DOHH2 (cell line): ENCODE data around the gene GOLGA3.

Experiments
- H3F3A ChIP-seq: fragments of 200-600 bp; sonication (generic), shearing (Covaris generic); 2 replicates; pipeline ENCODE4 v1.6.0; 2016; ENCODE audit warnings: antibody characterized with exemption, mild to moderate bottlenecking; ENCODE audit not compliant: control insufficient read depth, insufficient read depth
- H3K27ac ChIP-seq: fragments of 200-600 bp; sonication (generic); 2 replicates; pipeline ENCODE4 v1.5.1; 2014; ENCODE audit warnings: low read depth, mild to moderate bottlenecking, low read length, moderate library complexity
- H3K27me3 ChIP-seq: fragments of 200-600 bp; sonication (generic); 2 replicates; pipeline ENCODE4 v1.6.1; 2014; ENCODE audit warnings: mild to moderate bottlenecking, low read length, mixed read lengths; ENCODE audit not compliant: control insufficient read depth
- H3K36me3 ChIP-seq: fragments of 200-600 bp; sonication (generic); 2 replicates; pipeline ENCODE4 v1.6.1; 2014; ENCODE audit warnings: mild to moderate bottlenecking, low read length, moderate library complexity, mixed read lengths; ENCODE audit not compliant: control insufficient read depth
- H3K4me1 ChIP-seq: fragments of 200-600 bp; sonication (generic); 2 replicates; pipeline ENCODE4 v1.6.1; 2014; ENCODE audit warnings: mild to moderate bottlenecking, low read length, mixed read lengths; ENCODE audit not compliant: control insufficient read depth
- H3K4me2 ChIP-seq: fragments of 200-600 bp; sonication (generic); 2 replicates; pipeline ENCODE4 v1.6.0; 2014; ENCODE audit warnings: mild to moderate bottlenecking, low read length, moderate library complexity
- H3K4me3 ChIP-seq: fragments of 200-600 bp; sonication (generic); 2 replicates; pipeline ENCODE4 v1.5.1; 2014; ENCODE audit warnings: mild to moderate bottlenecking, low read length, mixed read lengths
- H3K79me2 ChIP-seq: fragments of 200-600 bp; sonication (generic); 2 replicates; pipeline ENCODE4 v1.6.1; 2014; ENCODE audit warnings: mild to moderate bottlenecking, low read length, mixed read lengths; ENCODE audit not compliant: control insufficient read depth
- H3K9me2 ChIP-seq: fragments of 200-600 bp; sonication (generic); replicated peaks from 2 replicates; pipeline ENCODE4 v1.6.1; 2014; ENCODE audit warnings: mild to moderate bottlenecking, low read length, mixed read lengths; ENCODE audit not compliant: control insufficient read depth
- H3K9me3 ChIP-seq: fragments of 200-600 bp; sonication (generic); 2 replicates; pipeline ENCODE4 v1.6.1; 2014; ENCODE audit warnings: antibody characterized with exemption, low read length, mixed read lengths; ENCODE audit not compliant: control insufficient read depth, insufficient read depth
- H4K20me1 ChIP-seq: fragments of 200-600 bp; sonication (generic); 2 replicates; pipeline ENCODE4 v1.6.0; 2014; ENCODE audit warnings: low read depth, mild to moderate bottlenecking, antibody characterized with exemption, low read length, moderate library complexity; ENCODE audit not compliant: control insufficient read depth, insufficient read depth
- CTCF ChIP-seq: fragments of 200-600 bp; sonication (generic); IDR thresholded peaks from one replicate; pipeline ENCODE4 v1.5.1; 2014; ENCODE audit warnings: antibody characterized with exemption, mild to moderate bottlenecking, low read depth, low read length; ENCODE audit not compliant: poor library complexity, severe bottlenecking
- EZH2phosphoT487 ChIP-seq: fragments of 200-600 bp; sonication (generic); IDR thresholded peaks from 2 replicates; pipeline ENCODE4 v1.6.1; 2017; ENCODE audit warnings: borderline replicate concordance, mild to moderate bottlenecking, antibody characterized with exemption, low read length, moderate library complexity, mixed read lengths

Gene GOLGA3

GRCh38 chr12:132735496-132735895 is 93.2 kb downstream of the GOLGA3 start:
- no peak overlapping the region for H3K4me2 ChIP-seq
- H3K9me3 ChIP-seq: no peaks in the 10 kb centered on the region
- H3K27me3 ChIP-seq: no peaks in the 10 kb centered on the region
- H3K9me2 ChIP-seq: no peaks in the 10 kb centered on the region
- no peak overlapping the region for H3K4me3 ChIP-seq
- peaks cover 32% of the 10 kb centered on the region for H3K79me2 ChIP-seq
- H3K27ac ChIP-seq: no peak overlapping the region
- no peaks in the 10 kb centered on the region for H3K4me1 ChIP-seq
- 0 out of 2 replicates have a peak, but pooled peaks cover 2% of the 10 kb centered on the region for H3F3A ChIP-seq
- no peaks in the 10 kb centered on the region for H4K20me1 ChIP-seq
- no peak for TF ChIP-seq CTCF
- no peak for TF ChIP-seq EZH2phosphoT487
- H3K36me3 ChIP-seq: peaks cover 92% of the 10 kb centered on the region

GRCh38 chr12:132734206-132734605 is 94.5 kb downstream of the GOLGA3 start:
- Histone ChIP-seq H3K27me3 (no peaks in the 10 kb centered on the region), H3K79me2 (peaks cover 33% of the 10 kb centered on the region), H3K4me1 (no peaks in the 10 kb centered on the region), H3K9me3 (no peaks in the 10 kb centered on the region), H3K4me3 (no peak overlapping the region), H4K20me1 (no peaks in the 10 kb centered on the region; the same call in 1 of the 2 replicates), H3K36me3 (peaks cover 89% of the 10 kb centered on the region), H3K4me2 (no peak overlapping the region), H3K9me2 (no peaks in the 10 kb centered on the region), H3K27ac (no peak overlapping the region), H3F3A (0 out of 2 replicates have a peak, but pooled peaks cover 2% of the 10 kb centered on the region)
- TF ChIP-seq EZH2phosphoT487 (no peak), CTCF (no peak)

- Histone ChIP-seq H3K79me2 (peaks cover 17% of the 10 kb centered on the region), H3K27me3 (no peaks in the 10 kb centered on the region), H3K4me1 (no peaks in the 10 kb centered on the region), H4K20me1 (no peaks in the 10 kb centered on the region; the same call in 1 of the 2 replicates), H3K36me3 (peaks cover 93% of the 10 kb centered on the region), H3F3A (peaks cover 10% of the 10 kb centered on the region), H3K27ac (no peak overlapping the region), H3K9me2 (no peaks in the 10 kb centered on the region), H3K4me3 (no peak overlapping the region), H3K9me3 (no peaks in the 10 kb centered on the region), H3K4me2 (no peak overlapping the region)
- TF ChIP-seq CTCF: no peak
- TF ChIP-seq EZH2phosphoT487: no peak
Measured at GRCh38 chr12:132731574-132731973, 97.1 kb downstream of the GOLGA3 start.
